HG03575 (cell line): ENCODE data around the gene RAE1.

Source experiments
- ATAC-seq: cut with Tn5 transposase; IDR thresholded peaks from one replicate; pipeline ENCODE4 v1.9.1; 2021; ENCODE audit not compliant: unreplicated experiment, insufficient number of reproducible peaks, low FRiP score; ENCODE audit errors: extremely low read depth

RAE1 gene

DNA sequence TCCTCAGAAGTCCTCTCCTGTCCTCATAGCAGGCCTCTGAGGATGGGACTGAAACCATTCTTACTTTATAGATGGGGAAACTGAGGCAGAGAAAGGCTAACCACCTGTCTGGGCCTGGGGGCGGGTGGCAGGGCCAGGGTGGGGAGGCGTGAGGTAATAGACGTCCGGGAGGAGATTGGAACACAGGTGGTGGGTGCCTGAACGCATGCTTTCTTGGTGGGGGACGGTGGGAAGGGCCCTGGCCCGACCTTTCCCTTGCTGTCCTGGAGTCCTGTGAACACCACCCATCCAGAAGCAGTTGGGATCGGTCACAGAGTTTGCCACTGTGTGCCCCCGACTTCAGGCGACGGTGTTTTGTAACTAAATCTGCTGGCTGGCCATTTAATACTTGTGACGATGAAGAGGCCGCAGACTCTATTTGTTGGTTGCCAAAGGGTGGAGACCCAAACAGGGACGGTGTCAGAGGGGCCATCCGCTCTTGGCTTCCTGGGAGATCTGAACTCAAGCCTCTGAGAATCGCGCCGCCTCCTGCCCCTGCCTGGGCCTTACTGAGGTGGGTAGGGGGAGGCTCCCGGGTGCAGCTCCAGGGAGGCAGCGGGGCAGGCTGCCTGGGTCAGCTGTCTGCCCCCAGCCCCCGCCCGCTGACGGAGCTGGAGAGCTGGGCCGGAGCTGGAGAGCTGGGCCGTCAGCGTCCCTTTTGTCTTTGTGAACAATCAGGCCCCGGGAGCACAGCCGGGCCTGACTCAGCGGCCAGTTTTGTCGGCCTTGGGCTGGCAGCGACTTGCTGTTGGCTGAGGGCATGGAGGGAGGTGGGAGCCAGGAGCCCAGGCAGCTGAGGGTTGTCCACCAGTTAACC is 44.3 kb downstream of the RAE1 start:
- no peak for ATAC-seq

GRCh38 chr20:57396212-57396983 is 45.3 kb downstream of the RAE1 start:
- no peak for ATAC-seq

DNA sequence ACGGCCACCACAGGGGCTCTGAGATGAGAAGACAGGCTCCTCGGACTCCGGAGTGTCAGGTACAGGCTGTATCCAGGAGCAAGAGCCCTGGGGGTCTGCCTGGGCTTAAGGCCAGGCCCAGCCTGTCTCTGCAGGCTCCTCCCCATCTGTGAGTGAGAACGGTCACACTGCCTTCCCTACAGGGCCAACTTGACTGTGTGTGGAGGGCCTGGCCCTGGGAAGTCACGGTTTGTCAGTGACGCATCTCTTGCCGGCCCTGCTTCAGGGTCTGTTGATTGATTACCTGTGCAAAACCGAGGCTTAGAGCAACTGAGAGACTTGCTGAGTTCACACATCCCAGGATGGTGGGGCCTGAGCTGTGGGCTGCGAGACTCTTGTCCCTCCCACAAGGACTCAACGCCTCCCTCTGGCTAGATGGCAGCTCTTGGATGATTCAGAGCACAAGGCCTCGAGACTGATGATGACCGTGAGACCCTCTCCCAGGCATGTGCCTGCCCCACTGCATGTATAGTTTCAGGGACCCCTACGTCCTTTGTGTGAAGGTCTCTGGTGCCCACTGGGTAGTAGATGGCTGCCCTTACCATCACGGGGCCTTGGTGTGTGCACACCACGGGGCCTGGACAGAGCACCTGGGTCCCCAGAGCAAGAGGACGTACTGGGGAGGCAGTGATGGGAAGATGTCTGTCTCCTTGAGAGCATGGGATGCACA is 46.1 kb downstream of the RAE1 start:
- ATAC-seq, result no peak

DNA sequence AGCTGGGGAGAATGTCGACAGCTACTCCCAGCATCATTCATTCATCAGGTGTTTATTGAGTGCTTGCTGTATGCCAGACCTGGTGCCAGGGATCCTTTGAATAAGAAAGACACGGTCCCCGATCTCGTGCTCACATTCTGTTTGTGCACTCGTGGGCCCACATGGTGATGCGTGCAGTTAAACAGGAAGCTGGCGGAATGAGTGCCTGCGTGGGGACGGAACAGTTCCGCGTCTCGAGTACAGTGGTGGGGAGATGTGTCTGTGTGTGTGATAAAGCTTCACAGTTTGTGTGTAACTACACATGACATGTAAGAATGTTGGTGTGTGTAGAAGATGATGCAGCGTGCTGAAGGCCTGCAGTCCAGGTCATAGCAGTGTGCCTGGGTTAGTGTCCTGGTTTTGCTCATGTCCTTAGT is 46.6 kb downstream of the RAE1 start:
- ATAC-seq, result no peak

- peak; percentile 23 for ATAC-seq
Observed at GRCh38 chr20:57398231-57398821, 47.3 kb downstream of the RAE1 start.

- ATAC-seq, result no peak
Observed at GRCh38 chr20:57398901-57399535, 48.0 kb downstream of the RAE1 start.

DNA sequence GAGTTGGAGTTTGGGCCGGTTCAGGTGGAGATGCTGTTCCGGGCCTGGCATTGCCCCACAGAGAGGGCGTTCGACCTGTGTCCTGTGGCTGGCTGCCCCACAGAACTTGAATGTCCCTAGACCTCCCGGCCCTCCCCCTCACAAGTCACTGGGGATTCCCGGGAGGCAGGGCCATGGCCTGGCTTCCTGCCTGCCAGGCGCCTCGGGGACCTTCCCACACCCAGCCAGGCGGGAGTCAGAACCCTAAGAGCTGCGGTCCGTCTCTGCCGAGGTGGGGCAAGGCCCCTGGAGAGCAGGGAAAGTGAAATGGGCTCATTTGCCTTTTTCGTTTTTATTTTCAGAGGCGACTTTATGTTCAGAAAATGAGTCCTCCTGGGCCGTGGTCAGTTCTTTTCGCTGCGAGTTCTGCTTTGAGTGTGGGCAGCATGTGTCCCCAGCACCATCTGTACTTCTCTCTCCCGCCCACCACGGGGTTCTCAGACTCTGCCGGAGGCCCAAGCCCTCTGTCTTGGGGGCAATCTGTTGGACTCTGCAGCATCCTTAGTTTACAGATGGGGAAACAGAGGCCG is 48.6 kb downstream of the RAE1 start:
- no peak for ATAC-seq

GRCh38 chr20:57400231-57400701 is 49.2 kb downstream of the RAE1 start:
- no peak for ATAC-seq

GRCh38 chr20:57400821-57401564 is 49.9 kb downstream of the RAE1 start:
- ATAC-seq, result no peak

DNA sequence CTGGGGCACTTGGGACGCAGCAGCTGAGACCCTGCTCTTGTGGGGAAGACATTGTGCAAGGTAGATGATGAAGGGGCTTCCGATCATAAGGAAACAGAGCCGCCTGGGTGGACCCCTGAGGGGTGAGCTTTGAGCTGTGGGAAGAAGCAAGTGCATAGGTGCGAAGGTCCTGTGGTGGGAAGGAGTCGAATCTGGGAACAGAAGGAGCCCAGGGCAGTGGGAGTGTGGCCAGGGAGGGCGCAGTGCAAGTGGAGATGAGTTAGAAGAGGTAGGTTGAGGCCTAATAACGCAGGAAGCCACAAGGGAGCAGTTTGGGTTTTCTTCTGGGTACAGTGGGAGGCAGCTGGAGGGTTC is 50.5 kb downstream of the RAE1 start:
- no peak for ATAC-seq

- ATAC-seq, result no peak
Observed at GRCh38 chr20:57402206-57403125, 51.4 kb downstream of the RAE1 start.

DNA sequence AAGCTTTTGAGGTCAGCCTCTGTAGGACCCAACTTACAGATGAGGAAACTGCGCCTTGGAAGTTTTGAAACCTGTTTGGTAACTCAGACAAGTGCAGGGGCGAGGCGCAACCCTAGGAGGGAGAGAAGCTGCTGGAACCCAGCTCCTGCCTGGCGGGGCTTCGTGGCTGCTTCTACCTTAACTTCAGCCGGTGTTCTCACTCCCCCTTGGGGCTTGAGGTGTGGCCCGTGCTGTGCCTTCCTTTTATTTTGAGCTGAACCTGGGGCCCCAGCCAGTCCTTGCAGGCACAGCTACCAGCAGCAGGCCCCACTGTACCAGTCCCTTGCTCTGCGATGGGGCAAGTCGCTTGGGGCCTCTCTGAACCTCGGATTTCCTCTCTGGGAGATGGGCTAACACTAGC is 52.2 kb downstream of the RAE1 start:
- ATAC-seq, result no peak

GRCh38 chr20:57404006-57404405 is 53.0 kb downstream of the RAE1 start:
- ATAC-seq, result no peak

GRCh38 chr20:57404419-57405072 is 53.5 kb downstream of the RAE1 start:
- no peak for ATAC-seq

DNA sequence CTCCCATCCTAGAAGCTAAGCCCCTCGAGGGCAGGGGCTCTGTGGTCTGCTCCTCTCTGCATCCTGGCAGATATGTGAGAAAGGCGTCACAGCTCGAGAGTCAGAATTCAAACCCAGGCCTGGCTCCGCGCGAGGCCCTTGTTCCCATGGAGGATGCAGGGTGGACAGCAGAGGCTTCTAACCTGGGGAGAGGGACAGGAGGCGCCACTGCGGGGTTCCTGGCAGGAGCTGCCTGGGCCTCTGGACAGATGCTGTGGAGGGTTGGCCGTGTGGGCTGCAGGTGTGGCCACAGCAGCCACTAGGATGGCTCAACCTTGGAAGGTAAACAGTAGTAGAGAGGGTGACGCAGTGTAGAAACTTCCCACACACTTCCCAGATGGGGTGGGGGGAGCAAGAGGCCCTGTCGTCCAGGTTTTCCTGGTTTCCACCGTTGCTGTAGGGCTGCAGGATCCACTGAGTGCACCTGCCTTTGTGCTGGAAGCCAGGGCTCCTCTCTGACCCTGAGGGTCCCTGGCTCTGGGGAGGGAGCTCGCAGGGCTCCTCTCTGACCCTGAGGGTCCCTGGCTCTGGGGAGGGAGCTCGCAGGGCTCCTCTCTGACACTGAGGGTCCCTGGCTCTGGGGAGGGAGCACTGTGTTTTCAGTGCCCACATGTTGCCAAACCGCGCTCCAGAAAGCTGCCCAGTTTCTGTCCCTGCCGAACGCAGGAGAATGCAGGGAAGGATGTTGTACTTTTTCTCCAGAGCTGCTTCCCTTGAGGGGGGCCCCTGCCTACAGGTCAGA is 54.4 kb downstream of the RAE1 start:
- ATAC-seq, result no peak

DNA sequence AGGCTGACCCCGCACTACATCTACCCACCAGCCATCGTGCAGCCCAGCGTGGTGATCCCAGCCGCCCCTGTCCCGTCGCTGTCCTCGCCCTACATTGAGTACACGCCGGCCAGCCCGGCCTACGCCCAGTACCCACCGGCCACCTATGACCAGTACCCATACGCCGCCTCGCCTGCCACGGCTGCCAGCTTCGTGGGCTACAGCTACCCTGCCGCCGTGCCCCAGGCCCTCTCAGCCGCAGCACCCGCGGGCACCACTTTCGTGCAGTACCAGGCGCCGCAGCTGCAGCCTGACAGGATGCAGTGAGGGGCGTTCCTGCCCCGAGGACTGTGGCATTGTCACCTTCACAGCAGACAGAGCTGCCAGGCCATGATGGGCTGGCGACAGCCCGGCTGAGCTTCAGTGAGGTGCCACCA is 56.5 kb downstream of the RAE1 start:
- ATAC-seq, result no peak
